SIG-M5 treated with dmso at 0.1 percent for 504 hours (cell line): ENCODE results near the gene PSMA7.
"Not testable (repeated sequence)": the region's sequence is repeated elsewhere in the genome, so short reads cannot be mapped to it uniquely, and the experiment has no call there.

ENCODE experiments used
- DNase-seq: peaks from one replicate; lab custom pipeline; 2025; ENCODE audit not compliant: unreplicated experiment; lab: John Stamatoyannopoulos, UW

The PSMA7 gene

DNA sequence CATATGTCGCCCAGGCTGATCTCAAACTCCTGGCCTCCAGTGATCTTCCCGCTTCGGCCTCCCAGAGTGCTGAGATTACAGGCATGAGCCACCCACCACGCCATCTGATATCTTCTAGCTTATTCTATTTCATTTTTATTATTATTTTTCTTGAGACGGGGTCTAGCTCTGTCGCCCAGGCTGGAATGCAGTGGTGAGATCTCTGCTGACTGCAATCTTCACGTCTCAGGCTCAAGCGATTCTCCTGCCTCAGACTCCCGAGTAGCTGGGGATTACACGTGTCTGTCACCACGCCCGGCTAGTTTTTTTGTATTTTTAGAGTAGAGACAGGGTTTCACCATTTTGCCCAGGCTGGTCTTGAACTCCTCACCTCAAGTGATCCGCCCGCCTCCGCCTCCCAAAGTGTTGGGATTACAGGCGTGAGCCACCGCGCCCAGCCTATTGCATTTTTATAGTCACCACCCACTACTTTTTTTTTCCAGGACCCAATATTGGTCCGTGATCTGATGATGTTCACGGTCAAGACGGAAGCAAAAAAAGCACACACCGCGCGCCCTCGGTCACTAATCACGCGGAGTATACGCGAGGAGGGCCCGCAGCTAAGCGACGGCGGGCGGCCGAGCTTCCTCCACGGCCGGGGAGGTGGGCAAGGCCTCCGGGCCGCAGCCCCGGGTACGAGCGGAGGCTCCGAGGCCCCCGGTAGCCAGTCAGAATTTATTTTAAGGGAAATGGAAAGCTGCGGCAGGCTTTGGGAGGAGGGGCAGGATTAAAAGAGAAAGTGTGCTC lies 22.0 kb downstream of the PSMA7 start:
- peak; percentile 81 for DNase-seq

DNA sequence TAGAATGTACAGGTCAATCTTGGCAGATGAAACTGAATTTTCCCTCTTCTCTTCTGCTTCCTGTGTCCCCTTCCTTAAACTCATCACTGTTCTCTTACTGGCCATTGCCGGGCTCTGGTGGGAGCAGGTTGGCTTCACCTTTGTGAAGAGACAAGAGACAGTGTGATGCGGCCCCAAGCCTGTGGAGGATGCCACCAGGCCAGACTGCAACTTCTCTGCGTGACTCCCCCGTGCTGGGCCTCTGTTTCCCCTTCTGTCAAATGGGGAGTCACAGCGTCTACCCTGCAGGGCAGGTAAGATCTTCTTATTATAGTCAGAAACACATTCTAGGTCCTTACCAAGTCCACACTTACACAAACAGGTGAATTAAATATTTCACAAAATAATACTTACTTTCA lies 22.8 kb downstream of the PSMA7 start:
- DNase-seq, result no peak

DNA sequence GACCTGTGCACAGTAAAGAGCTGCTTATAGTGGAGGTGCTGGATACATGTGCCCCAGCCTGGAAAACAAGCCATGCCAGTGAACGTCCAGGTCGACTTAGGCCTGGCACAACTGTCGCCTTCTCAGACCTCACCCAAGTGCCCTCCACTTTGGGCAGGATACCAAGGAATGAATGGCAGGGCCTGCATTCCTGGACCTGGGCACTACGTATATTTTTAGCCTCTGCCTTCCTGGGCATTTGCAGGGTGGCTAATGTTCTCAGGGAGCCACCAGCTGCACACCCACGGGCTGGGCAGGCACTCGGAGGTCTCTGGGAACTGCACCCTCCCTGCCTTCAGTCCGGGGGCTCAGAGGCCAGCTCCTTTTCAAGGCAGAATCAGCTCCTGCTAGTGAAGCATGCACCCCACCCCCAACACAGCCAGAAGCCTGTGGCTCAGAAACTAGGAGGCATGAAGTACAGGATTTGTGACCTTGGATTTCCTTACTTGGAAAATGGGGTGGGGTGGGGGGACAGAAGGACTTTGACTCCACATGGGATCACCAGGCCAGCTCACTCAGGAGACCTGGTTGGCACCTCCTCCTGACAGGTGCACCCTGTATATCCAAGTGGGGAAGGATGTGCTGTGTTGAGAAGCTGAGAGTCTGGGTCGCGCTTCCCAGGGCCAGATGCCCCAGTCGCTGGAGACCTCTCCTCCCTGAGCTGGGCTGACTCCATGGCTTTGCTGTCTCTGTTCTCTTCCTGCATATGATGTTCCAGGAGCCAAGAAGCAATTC lies 23.4 kb downstream of the PSMA7 start:
- no peak for DNase-seq

DNA sequence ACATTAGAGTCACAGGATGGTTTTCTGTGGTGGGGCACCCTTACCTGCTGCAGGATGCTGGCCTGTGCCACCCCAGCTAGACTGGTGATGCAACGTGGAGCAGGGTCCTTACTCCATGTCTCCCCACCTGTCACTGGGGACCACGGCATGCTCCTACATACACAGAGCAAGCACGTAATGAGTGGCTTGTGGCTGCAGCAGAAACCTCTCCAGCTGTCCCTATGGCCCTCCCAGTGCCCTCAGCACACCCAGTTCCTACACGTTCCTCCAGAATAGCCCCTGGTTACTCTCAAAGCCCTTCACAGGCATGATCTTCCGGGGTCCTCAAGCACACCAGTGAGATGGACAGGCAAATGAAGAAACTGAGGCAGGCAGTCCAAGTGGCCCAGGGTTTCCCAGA lies 24.1 kb downstream of the PSMA7 start:
- no peak for DNase-seq

DNA sequence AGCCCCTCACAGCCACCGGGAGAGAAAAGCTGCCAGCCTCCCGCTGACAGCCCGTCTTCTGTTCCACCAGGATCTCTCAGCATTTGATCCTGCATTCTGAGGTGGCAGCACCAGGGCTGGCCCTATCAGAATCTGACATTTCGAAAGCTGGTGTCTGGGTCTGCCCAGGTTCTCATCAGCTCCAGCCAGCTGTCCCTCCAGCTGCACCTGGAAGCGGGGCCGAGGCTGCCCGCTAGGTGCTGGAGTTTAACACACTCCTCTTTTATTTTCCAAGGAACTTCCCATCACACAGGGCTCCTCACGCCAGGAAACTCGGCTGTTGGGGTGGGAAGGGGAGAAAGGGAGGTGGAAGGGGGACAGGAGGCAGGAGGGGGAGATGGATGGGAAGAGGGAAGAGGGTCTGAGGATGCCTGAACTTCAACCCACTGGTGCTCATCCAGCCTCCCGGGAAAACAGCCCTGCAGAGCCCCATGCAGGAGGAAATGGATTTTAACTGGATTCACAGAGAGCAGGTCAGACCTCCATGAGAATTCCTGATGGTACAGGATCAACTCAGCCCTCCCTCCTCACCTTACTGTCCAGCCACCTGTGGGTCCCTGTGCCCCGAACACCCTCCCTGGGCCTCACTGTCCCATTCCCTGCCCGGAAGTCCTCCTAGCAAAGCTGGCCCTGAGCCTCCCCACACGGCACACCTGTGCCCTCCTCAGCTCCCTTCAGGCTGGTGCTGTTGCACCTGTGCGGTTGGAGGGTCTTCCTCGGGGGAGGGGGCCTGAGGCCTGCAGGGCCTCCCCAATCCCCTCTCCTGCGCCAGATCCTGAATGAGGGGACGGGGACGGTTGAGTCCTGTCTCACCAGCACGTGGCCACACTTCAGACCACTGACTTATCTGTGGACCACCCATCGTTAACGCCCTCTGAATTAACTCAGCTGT lies 24.8 kb downstream of the PSMA7 start:
- no peak for DNase-seq

GRCh38 chr20:62117658-62118057 lies 25.5 kb downstream of the PSMA7 start:
- DNase-seq, result no peak

DNA sequence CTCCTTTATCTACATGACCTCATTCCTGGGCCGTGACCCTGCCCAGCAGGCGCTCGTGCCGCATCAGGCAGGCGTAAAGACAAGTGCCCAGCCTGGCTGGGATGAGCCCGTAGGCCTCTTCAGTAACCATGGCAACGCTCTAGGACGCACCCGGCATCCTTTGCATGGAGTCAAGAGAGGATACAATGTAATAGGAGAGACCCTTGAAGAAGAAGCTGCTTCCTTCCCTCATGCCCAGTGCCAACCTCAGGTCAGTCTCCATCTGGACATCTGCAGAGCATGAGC lies 25.9 kb downstream of the PSMA7 start:
- DNase-seq, result no peak

DNA sequence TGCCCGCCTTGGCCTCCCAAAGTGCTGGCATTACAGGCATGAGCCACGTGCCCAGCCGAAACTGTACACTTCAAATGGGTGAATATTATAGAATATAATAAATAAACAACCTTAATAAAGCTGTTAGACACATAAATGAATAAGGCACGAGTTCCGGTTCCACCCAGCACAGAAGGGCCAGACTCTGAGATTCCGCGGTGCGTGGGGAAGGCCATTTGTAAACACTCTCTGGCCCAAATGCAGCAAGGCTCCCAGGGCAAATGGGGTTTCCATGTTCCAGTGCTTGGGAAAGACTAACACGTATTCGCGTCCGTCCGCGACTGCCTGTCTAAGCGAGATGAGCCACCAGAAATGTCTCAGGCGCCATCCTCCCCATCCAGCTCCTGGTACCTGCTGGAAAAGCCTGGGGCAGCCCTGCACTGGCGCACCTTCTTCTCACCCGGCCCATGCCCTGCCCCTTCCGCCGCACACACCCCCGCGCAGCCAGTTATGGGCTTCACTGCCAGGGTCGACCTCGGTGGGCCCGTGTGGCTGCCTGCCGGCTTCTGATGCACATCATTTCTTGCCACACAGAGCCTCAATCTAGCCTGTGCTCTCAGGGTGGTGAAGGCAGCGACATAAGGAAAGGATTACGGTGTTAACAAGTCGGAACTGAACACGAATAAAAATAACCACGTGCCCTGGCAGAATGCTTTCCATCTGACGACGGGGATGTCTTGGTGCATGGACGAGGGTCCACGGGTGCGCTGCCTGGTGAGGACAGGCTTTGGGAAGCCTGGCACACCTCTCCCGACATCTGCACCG lies 26.4 kb downstream of the PSMA7 start:
- DNase-seq, result no peak

- DNase-seq, result not testable (repeated sequence)
Observed at GRCh38 chr20:62115800-62116407, 27.3 kb downstream of the PSMA7 start.

DNA sequence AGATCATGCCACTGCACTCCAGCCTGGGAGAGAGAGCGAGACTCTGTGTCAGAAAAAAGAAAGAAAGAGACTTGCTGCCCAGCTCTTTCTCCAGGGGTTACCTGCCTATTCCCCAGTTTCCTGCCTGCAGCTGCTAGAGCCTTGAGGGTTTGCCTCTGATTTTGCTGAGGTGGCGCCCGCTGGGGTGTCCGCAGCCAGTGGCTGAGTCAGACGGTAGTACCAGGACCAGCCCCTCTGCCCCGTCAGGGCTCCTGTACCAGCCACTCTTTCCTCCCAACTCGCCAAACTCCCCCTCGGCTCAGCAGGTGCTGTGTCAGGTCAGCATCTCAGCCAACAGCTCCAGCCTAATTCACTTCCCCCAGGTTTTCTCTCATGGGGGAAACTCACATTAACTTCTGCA lies 28.3 kb downstream of the PSMA7 start:
- no peak for DNase-seq

- DNase-seq, result no peak
Observed at GRCh38 chr20:62112368-62112767, 30.8 kb downstream of the PSMA7 start.

- DNase-seq, result no peak
Observed at GRCh38 chr20:62111148-62111547, 32.0 kb downstream of the PSMA7 start.

GRCh38 chr20:62105592-62105991 lies 37.6 kb downstream of the PSMA7 start:
- DNase-seq, result no peak

GRCh38 chr20:62104791-62105345 lies 38.3 kb downstream of the PSMA7 start:
- no peak for DNase-seq

GRCh38 chr20:62104234-62104789 lies 38.9 kb downstream of the PSMA7 start:
- DNase-seq, result no peak

DNA sequence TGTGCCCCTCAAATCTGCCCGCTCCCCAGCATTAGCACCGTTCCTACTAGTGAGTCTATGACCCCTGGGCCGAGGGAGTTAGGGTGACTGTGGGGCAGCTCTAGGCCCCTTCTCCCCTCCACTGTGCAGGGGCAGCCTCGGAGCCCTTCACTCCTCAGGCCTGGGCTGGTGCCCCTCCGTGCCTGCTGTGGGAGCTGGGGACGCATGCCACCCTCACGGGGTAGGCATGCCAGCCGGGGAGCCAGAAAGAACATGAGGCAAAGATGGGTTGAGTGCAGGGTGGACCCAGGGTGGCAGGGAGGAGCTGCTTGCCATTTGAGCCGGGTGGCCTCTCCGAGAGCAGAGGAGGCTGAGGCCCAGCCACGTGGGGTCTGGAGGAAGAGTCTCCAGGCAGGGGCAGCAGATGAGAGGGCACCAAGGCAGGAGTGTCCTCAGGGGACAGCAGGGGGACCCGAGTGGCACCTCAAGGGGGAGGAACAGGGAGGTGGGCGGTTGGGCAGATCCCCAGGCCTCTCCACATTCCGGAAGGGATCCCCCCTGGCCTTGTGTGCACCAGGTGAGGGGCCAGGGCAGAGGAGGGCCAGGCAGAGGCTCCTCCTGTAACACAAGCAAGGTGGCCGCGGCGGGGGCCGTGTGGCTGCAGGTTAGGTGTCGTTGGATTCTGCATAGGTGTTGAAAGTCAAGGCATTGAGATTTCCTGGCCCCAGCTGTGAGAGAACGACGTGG lies 39.5 kb downstream of the PSMA7 start:
- no peak for DNase-seq

DNA sequence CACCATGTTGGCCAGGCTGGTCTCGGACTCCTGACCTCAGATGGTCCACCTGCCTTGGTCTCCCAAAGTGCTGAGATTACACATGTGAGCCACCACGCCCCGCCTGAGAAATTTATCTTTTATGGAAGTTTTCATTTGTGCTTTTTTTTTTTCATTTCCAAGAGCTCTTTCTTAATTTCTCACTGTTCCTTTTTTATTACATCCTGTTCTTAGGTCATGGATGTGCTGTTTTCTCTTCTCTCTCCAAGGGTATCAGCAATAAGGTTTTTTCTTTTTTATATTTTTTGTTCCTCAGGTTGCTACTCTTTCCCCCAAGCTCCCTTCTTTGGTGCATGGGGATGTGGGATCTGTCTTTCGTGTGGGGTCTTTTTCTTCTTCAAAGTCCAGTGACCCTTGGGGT lies 42.1 kb downstream of the PSMA7 start:
- no peak for DNase-seq

DNA sequence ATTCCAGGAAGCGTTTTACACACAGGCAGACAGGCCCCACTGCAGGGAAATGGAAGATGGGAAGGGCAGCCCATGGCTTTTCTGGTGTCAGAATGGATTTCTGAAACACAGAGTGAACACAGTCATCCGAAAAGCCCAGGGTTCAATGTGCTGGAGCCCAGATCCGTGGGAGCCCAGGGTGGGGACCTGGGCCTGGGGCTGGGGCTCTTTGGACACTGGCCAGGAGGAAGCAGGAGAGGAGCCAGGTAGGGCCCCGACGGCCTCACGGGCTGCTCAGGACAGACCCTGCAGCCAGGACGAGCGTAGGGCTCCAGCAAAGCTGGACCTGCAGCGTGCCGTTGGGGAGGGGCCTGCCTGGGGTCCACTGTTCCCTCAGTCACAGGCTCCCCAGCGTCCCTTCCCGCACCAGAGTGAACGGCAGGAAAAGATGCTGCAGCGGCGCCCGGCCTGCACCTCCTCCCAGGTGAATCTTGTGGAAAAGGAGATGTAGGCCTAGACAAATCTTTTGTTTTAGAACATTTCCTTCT lies 45.2 kb downstream of the PSMA7 start:
- no peak for DNase-seq
